Islet precursor cell (in vitro differentiated cells): ENCODE results near the gene LARGE2.
"Not testable (repeated sequence)": the region's sequence is repeated elsewhere in the genome, so short reads cannot be mapped to it uniquely, and the experiment has no call there.

Experiments used
- DNase-seq: peaks from one replicate; pipeline ENCODE4 v3.0.0-alpha.2; 2018

The LARGE2 gene

GRCh38 chr11:45896422-45896984 lies 26.0 kb upstream of the LARGE2 start:
- peak; percentile 77 for DNase-seq

DNA sequence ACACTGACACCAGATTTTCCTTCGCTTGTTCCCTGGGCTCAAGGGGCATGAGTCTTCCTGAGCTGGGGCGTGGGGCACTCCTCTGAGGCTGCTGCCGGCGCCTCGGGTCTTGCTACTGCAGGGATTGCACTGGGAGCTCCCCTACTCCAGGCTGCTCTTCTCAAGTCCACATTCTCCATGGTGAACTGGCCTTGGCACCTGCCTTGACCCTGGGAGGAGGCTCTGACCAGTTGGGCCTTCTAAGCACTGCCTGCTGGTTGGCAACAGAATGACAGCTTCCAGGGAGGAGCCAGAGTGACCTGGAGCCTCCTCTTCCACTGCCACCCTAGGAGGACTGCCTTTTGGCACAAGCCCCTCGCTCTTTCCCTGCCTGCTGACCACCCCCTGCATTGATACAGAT lies 24.9 kb upstream of the LARGE2 start:
- DNase-seq: no peak

DNA sequence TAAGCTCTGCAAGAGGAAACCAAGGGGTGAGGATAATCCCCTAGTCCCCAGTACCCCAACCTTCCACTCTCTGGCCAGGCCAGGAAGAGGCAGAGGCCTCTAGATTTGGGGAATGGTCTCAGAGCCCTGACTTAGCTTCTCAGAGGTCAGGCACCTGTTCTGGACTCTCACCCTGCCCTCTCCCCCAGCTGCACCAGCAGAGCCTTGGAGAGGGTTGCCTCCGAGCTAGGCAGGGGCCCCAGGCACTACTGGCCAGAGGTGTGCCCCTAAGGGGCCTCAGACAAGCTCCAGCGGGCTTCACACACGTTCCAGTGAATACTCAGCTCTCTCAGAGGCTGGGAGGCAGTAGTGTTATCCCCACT lies 23.4 kb upstream of the LARGE2 start:
- DNase-seq: no peak

- DNase-seq: peak; percentile 94
Measured at GRCh38 chr11:45899448-45900174, 22.8 kb upstream of the LARGE2 start.

GRCh38 chr11:45900175-45900800 lies 22.2 kb upstream of the LARGE2 start:
- not testable (repeated sequence) for DNase-seq

GRCh38 chr11:45900916-45901617 lies 21.4 kb upstream of the LARGE2 start:
- DNase-seq: no peak

- no peak for DNase-seq
Measured at GRCh38 chr11:45901626-45902025, 20.8 kb upstream of the LARGE2 start.

- no peak for DNase-seq
Measured at GRCh38 chr11:45902452-45903380, 19.7 kb upstream of the LARGE2 start.

GRCh38 chr11:45904309-45904915 lies 18.0 kb upstream of the LARGE2 start:
- DNase-seq: no peak

GRCh38 chr11:45905095-45905494 lies 17.4 kb upstream of the LARGE2 start:
- DNase-seq: no peak

GRCh38 chr11:45905576-45905975 lies 16.9 kb upstream of the LARGE2 start:
- DNase-seq: not testable (repeated sequence)

- no peak for DNase-seq
Measured at GRCh38 chr11:45906096-45906682, 16.3 kb upstream of the LARGE2 start.

DNA sequence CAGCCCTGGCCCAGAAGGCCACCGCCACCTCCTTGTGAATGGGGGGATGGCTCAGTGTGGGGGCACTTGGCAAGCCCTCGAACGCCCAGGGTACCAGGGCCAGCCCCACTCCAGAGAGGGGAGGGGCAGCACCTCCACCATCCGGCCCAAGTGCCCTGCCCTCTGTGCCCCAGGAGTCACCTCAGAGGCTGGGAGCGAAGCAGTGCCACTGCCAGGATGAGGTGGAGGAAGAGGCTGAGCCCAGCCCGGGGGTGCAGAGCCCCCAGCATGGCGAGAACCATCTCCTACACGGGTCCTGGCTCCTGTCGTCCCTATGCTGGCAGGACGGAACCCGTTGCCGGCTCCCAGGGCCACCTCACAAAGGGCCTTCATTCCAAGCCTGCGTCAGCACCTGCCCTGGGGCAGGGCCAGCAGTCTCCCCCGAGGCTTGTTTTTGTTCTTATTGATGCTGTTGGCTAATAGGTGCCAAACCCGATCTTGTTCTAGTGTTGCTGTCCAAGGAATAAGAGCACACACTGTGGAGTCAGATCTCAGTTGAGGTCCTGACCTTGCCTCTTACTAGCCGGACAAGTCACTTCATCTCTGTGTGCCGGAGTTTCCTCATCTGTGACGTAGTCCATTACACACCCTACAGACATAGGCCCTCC lies 15.4 kb upstream of the LARGE2 start, which contains the start of gene FREY1:
FREY1 (minus strand) TSS at position 307 of the 647 bp plus-strand sequence; CDS start at position 281, 26 bp downstream.
- DNase-seq: no peak

DNA sequence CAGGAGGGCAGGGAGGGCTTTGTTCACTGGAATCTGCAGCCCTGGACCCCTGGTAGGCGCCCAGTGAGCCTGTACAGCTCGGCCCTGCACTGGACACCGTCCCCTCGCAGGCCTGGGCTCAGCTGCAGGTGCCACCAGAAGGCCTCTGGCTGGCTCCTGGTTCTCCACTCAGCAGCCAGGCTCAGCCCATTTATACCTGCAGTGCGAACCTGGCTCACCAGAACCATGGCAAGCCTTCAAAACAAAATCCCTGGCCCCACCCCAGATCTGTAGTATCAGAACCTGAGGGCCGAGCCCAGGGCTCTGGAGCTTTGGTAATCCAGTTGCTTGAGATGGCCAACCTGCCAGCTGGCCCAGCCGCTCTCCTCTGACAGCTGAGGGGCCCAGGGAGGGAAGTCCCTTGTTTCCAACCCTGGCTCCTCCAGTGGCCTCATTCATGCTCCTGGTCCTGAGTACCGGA lies 14.5 kb upstream of the LARGE2 start:
- no peak for DNase-seq

DNA sequence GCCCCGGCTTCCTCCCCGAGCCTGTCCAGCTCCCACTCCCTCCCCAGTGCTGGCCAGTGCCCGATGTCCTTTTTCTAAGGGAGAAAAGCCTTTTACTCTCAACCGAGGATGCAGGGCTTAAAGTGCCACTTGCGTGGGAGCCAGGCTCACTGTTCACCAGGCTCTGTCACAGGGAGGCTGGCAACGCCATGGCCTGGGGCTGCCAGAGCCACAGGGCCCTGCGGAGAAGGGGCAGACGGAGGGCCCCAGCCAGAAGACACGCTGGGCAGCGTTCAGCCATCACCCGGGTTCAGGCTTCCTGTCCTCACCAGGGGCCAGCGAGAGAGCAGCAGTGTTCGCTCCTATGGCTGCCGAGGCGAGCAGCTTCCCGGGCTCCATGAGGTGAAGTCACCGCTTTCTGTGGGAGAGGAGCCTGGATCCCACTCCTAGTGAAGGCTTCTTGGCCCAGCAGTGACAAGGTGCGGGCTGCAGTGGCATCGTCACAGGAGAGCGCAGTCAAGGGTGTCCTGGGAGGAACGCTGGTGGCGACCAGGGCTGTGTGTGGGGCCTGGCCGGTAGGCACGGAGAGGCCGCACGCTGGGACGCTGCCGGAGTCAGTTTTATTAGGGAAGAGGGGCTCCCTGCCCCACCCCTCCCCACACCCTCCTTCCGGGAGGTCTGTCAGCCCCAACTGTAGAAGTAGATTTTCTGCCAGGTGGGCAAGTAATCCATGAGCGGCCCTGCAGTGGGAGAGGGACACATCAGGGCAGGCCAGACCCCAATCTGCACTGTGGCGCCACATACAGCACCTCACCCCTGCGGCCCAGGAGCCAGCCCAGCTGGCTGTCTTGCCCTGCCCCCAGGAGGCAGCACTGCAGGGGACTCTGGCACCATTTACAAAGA lies 12.6 kb upstream of the LARGE2 start:
- no peak for DNase-seq

DNA sequence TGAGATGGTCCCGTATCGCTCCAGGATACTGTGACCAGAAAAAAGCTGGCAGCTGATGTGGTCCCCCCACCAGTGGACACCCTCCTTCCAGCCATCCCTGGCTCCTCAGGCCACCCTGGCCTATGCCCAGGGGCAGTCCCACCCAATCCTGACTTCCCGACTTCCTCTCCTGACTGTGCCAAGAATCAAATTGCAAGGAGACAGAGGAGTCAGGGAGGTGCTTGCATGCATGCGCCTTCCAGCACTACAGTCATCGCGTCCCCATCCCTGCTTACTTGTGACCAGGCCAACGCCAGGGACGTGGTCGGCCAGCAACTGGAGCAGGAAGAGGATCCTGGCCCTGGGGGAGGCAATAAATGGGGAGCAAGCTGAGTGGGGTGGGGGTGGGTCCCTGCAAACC lies 11.8 kb upstream of the LARGE2 start:
- DNase-seq: no peak

DNA sequence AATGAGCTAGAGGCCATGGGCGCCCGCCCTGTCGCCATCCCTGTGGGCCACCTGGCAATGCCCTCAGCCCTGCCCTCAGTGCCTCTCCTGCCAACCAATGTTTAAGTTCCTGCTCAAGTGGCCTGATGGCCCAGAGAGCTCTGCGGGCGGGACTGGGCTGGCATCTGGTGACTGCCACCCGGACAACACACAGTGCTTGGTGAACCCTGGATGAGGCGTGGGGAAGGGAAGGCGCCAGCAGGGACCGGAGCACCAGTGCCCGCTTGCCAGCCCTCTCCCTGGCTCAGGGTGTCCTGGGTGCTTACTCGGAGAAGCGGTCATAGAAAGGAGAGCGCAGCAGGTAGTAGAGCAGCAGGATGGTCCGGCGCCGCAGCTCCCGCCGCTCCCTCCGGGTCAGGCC lies 8.9 kb upstream of the LARGE2 start:
- no peak for DNase-seq

DNA sequence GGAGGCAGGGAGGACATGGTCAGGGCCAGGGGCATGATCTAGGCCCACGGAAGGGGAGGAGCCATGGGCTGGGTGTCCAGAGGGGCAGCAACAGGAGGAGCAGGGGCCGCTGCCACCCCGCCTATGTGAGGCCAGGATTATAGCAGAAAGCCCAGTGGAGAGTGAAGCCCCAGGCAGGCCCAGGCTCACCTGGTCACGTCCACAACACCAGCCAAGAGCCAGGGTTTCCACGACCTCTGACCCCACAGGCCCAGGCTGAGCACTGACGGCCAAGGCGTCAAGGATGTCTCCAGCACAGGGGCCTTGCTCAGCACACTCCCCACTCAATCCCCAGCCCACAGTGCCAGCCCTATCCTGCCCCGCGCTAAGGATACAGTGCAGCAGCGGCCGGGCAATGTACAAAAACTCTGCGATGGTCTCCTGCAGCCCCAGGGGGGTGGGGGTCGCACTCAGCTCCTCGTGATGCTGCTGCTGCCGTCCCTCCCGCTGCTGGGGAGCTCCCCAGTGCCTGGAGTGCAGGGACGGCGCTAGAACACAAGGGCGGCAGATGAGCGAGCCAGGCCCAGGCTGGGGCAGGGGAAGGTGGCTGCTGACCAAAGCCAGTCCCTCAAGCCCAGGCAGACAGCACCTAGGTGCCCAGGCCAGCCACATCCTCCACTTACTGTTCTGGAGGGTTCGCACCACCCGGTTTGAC lies 8.4 kb upstream of the LARGE2 start:
- no peak for DNase-seq

- no peak for DNase-seq
Measured at GRCh38 chr11:45915446-45915845, 7.0 kb upstream of the LARGE2 start.

DNA sequence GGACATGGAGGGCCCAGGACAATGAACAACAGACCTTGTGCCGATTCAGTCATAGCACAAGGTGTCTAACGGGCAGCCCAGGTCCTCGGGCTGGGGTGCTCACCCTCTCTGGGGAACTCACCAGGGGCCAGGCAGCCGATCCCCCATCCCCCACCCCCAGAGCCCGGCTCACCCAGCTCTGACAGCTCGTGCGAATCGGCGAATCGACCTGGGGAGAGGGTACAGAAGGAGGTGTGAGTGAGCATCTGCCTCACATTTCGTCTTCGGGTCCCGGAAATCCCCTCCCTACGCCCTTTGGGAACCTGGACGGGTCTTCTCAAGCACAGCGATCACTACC lies 5.2 kb upstream of the LARGE2 start:
- DNase-seq: no peak
